Measurements from ENCODE around the gene HECTD4.

GRCh38 chr12:112425582-112426382, 43.6 kb upstream of the HECTD4 start:
- TF ChIP-seq CTCF (conservative IDR thresholded peaks at IDR 0.05) (no peak), EZH2 (IDR thresholded peaks at IDR 0.05; ENCODE audit: low read depth) (no peak)

All from PC-9 (cell line).